Gastrocnemius medialis (tissue), 4 donors: ENCODE results near the gene QSOX2. TPM values are rescaled to one million over a fixed set of nuclear protein-coding genes. Genes with fewer than 3 reads are reported as not detected.

ENCODE experiments used
- ATAC-seq, 2 donors: fragments of 150-250 bp; one replicate each; pipeline ENCODE4 v1.9.1; 2016
- DNase-seq, 2 donors: peaks; one replicate each; pipeline ENCODE4 v3.0.0-alpha.2; 2019
- H3K27ac ChIP-seq, 4 donors: fragments of 200-600 bp; sonication (generic); 1 replicate in 1 of 4; 2 replicates in 3 of 4; pipeline ENCODE4 v1.5.1; 2016 to 2018; ENCODE audit warnings: mild to moderate bottlenecking in 2 of 4, moderate library complexity in 1 of 4
- H3K27me3 ChIP-seq, 3 donors: fragments of 200-600 bp; sonication (generic) in 2 of 3; 1 replicate in 1 of 3; 2 replicates in 2 of 3; pipeline versions ENCODE4 v1.5.1 to v1.6.0; 2016 to 2019; ENCODE audit warnings: mild to moderate bottlenecking in 1 of 3, moderate library complexity in 1 of 3
- H3K36me3 ChIP-seq, 2 donors: fragments of 200-600 bp; sonication (generic) in 1 of 2; one replicate each; pipeline ENCODE4 v1.5.1; 2017 to 2018
- H3K4me1 ChIP-seq, 2 donors: fragments of 200-600 bp; sonication (generic) in 1 of 2; one replicate each; pipeline ENCODE4 v1.5.1; 2016 to 2017; ENCODE audit warnings: mild to moderate bottlenecking in 2 of 2
- H3K4me3 ChIP-seq, 4 donors: fragments of 200-600 bp; sonication (generic) in 3 of 4; 1 replicate in 1 of 4; 2 replicates in 3 of 4; pipeline ENCODE4 v1.5.1; 2016 to 2019; ENCODE audit warnings: mild to moderate bottlenecking in 2 of 4
- H3K9me3 ChIP-seq, 3 donors: fragments of 200-600 bp; sonication (generic) in 2 of 3; 1 replicate in 1 of 3; 2 replicates in 2 of 3; pipeline ENCODE4 v1.5.1; 2016 to 2019
- POLR2A ChIP-seq, 2 donors: fragments of 450-650 bp; IDR thresholded peaks; one replicate each; pipeline ENCODE4 v1.6.1; 2017; ENCODE audit warnings: antibody characterized with exemption in 2 of 2, mild to moderate bottlenecking in 2 of 2, moderate library complexity in 2 of 2
- in situ Hi-C, 4 donors: fragments of 200-750 bp; cut with MboI; loops; one replicate each; pipeline versions ENCODE4 v1.15.0 to v1.8.0; 2017; ENCODE audit warnings: low sequenced_read_pairs in 4 of 4
- intact Hi-C: fragments of 100-400 bp; cut with DNase I; formaldehyde crosslinking; loops from one replicate; pipeline ENCODE4 v1.15.1; 2023; ENCODE audit warnings: low total_unique reads
- total RNA-seq, 4 donors: library from RNA; depleted of rRNA; stranded (reverse); fragments of >200 nt; gene quantifications; one replicate each; pipeline versions ENCODE4 v1.1.0 to v1.2.3, GENCODE V29; 2016
- TF ChIP-seq, protein P1 (sequence below), 5 experiments: fragments of 450-650 bp in 3 of 5; fragments of 200-600 bp in 2 of 5; sonication (generic) in 2 of 5; IDR thresholded peaks in 4 of 5; conservative IDR thresholded peaks in 1 of 5; 1 replicate in 4 of 5; 2 replicates in 1 of 5; pipeline ENCODE4 v1.5.1; 2016 to 2019; ENCODE audit warnings: antibody characterized with exemption in 5 of 5, mild to moderate bottlenecking in 3 of 5, moderate library complexity in 3 of 5

The QSOX2 gene
- total RNA-seq, 4 donors from 2014 or later, result 3.3 to 5.8 (median 5.2) TPM

DNA sequence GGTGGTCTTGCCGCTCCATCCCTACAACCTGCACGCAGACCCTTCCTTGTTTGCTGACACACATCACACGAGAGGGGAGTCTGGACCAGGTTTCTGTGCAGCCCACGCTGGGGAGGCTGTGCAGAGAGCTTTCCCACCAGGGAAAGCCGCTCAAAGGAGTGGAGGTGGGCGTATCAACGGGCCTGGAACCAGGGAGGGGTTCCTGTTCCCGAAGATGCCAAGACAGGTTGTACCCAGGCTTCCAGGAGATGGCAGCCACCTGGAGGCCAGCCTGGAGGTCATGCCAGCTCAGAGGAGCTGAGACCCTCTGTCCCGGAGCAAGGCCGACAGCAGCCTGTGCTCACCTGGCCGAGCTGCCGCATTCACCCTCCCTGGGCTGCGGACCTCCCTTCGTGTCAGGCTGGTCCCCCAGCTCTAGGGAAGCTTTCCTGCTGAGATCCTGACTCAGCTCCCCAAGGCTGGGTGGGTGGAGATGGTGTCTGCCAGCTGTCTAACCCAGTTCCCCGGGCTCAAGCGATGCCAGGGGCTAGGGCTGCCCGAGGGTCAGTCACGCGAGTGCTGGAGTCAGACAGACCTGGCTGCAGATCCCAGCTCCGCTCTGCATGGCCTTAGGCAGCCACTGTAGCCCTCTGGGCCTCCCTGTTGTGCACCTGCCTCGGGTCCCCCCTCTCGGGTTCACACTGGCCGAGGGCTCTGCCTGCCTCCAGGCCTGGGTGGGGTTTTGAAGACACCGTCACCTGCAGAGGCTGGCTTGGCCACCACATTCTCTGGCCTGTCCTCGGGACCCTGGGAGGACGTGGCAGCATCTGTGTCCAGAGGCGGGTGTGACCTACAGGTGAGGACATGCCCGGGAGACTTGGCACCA, 28.5 kb upstream of the QSOX2 start:
- intact Hi-C loops (no loop called here), in situ Hi-C loops (no loop called here)
- TF ChIP-seq, protein P1, sequence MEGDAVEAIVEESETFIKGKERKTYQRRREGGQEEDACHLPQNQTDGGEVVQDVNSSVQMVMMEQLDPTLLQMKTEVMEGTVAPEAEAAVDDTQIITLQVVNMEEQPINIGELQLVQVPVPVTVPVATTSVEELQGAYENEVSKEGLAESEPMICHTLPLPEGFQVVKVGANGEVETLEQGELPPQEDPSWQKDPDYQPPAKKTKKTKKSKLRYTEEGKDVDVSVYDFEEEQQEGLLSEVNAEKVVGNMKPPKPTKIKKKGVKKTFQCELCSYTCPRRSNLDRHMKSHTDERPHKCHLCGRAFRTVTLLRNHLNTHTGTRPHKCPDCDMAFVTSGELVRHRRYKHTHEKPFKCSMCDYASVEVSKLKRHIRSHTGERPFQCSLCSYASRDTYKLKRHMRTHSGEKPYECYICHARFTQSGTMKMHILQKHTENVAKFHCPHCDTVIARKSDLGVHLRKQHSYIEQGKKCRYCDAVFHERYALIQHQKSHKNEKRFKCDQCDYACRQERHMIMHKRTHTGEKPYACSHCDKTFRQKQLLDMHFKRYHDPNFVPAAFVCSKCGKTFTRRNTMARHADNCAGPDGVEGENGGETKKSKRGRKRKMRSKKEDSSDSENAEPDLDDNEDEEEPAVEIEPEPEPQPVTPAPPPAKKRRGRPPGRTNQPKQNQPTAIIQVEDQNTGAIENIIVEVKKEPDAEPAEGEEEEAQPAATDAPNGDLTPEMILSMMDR (IDR thresholded peaks at IDR 0.05 in 4 of 5, conservative IDR thresholded peaks at IDR 0.05 in 1 of 5), result no peak
- no peak for TF ChIP-seq POLR2A (IDR thresholded peaks at IDR 0.05)
- no peak overlapping the region for H3K27ac ChIP-seq
- H3K4me1 ChIP-seq, result no peaks in the 10 kb centered on the region
- no peak overlapping the region for H3K4me3 ChIP-seq
- DNase-seq (no peak), ATAC-seq (no peak)
- no peaks in the 10 kb centered on the region for H3K36me3 ChIP-seq
- no peaks in the 10 kb centered on the region for H3K9me3 ChIP-seq
- peaks cover 11 to 35% (median 14%) of the 10 kb centered on the region in 3 donors for H3K27me3 ChIP-seq

DNA sequence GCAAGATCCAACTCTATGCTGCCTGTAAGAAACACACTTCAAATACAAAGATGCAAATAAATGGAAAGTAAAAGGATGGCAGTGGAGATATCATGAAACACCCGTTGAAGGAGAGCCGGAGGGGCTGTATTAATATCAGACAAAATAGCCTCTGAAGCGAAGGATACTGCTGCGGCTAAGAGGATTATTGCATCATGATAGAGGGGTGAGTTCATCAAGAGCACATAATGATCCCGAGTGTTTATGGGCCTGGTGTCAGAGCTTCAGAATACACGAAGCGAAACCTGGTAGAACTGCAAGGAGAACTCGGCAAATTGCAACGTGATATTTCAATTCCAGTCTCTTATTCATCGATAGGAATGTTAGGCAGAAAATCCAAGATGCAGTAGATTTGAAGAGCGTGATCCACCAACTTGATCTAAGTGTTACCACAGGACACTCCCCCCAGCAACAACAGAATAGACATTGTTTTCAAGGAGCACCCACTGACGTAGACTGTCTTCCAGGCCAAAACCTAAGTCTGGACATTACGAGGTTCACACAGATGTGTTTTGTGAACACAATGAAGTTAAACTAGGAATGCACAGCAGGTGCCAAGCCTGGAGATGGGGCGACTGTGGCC, 27.7 kb upstream of the QSOX2 start:
- intact Hi-C loops, result no loop called here
- peaks cover 17 to 43% (median 20%) of the 10 kb centered on the region in 3 donors for H3K27me3 ChIP-seq

DNA sequence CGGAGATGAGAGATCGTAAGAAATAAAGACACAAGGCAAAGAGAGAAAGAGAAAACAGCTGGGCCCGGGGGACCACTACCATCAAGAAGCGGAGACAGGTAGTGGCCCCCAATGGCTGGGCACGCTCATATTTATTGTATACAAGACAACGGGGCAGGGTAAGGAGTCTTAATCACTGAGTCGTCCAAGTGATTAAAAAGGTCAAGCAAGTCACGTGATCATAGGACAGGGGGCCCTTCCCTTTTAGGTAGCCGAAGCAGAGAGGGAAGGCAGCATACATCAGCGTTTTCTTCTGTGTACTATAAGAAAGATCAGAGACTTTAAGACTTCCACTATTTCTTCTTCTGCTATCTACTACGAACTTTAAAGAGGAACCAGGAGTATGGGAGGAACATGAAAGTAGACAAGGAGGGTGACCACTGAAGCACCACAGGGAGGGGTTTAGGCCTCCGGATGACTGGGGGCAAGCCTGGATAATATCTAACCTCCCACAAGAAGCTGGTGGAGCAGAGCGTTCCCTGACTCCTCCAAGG, 24.6 kb upstream of the QSOX2 start:
- Histone ChIP-seq H3K4me3 (no peak overlapping the region), H3K27ac (no peak overlapping the region), H3K36me3 (no peaks in the 10 kb centered on the region), H3K4me1 (peaks cover 3 to 4% of the 10 kb centered on the region in 2 donors), H3K9me3 (no peaks in the 10 kb centered on the region), H3K27me3 (peaks cover 19 to 38% (median 20%) of the 10 kb centered on the region in 3 donors)
- ATAC-seq (no peak), DNase-seq (no peak)
- in situ Hi-C loops, result no loop called here
- TF ChIP-seq, protein P1 (IDR thresholded peaks at IDR 0.05 in 4 of 5, conservative IDR thresholded peaks at IDR 0.05 in 1 of 5), result no peak
- intact Hi-C loops, result no loop called here

More for the DNA sequence above, 27.7 kb upstream of the QSOX2 start:
- Histone ChIP-seq H3K36me3 (no peaks in the 10 kb centered on the region), H3K4me3 (no peak overlapping the region), H3K9me3 (no peaks in the 10 kb centered on the region), H3K27ac (no peak overlapping the region), H3K4me1 (no peaks in the 10 kb centered on the region)
- no peak for ATAC-seq
- in situ Hi-C loops, result no loop called here
- no peak for DNase-seq
- no peak for TF ChIP-seq POLR2A (IDR thresholded peaks at IDR 0.05)
- TF ChIP-seq, protein P1 (IDR thresholded peaks at IDR 0.05 in 4 of 5, conservative IDR thresholded peaks at IDR 0.05 in 1 of 5), result no peak

DNA sequence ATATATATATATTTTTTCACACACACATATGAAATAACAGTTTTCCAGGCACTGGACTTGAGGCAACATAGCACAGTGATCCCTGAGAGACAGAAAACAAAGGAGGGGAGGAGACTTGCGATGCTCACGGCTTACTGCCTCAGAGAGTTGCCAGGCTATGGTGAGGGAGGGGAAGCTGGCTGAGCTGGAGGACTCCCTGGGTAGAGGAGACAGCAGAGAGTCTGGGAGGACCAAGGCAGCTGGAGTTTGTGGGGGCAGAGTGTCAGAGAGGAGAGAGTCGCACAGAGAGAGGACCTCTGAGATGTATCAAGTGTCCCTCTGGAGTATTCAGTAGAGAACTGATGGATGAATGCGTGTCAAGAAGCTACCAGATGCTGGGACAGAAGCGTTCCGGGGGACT, 23.1 kb upstream of the QSOX2 start:
- Histone ChIP-seq H3K4me3 (no peak overlapping the region), H3K9me3 (no peaks in the 10 kb centered on the region), H3K4me1 (peaks cover 3 to 4% of the 10 kb centered on the region in 2 donors), H3K27me3 (peaks cover 15 to 29% (median 20%) of the 10 kb centered on the region in 3 donors), H3K27ac (no peak overlapping the region), H3K36me3 (no peaks in the 10 kb centered on the region)
- TF ChIP-seq, protein P1 (IDR thresholded peaks at IDR 0.05 in 4 of 5, conservative IDR thresholded peaks at IDR 0.05 in 1 of 5), result no peak
- TF ChIP-seq POLR2A (IDR thresholded peaks at IDR 0.05), result no peak
- in situ Hi-C loops (no loop called here), intact Hi-C loops (no loop called here)
- no peak for DNase-seq
- no peak for ATAC-seq
